Measurements from ENCODE around the gene EXOC4.

Gene EXOC4

GRCh38 chr7:133950855-133951254, 698.0 kb downstream of the EXOC4 start:
- ChIA-PET POLR2A (no interaction called here), CTCF (interaction anchor here (0.9 kb wide), 1 partner anchor 20 kb away, joined by 3 read pairs; no protein-coding TSS in a partner anchor)
- no peak for DNase-seq (ENCODE audit: extremely low spot score)
- TF ChIP-seq, protein P1, sequence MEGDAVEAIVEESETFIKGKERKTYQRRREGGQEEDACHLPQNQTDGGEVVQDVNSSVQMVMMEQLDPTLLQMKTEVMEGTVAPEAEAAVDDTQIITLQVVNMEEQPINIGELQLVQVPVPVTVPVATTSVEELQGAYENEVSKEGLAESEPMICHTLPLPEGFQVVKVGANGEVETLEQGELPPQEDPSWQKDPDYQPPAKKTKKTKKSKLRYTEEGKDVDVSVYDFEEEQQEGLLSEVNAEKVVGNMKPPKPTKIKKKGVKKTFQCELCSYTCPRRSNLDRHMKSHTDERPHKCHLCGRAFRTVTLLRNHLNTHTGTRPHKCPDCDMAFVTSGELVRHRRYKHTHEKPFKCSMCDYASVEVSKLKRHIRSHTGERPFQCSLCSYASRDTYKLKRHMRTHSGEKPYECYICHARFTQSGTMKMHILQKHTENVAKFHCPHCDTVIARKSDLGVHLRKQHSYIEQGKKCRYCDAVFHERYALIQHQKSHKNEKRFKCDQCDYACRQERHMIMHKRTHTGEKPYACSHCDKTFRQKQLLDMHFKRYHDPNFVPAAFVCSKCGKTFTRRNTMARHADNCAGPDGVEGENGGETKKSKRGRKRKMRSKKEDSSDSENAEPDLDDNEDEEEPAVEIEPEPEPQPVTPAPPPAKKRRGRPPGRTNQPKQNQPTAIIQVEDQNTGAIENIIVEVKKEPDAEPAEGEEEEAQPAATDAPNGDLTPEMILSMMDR (IDR thresholded peaks at IDR 0.05; ENCODE audit: control extremely low read depth, extremely low read depth, low read depth, missing control alignments) = no peak

- POLR2A ChIA-PET = no interaction called here
- CTCF ChIA-PET = interaction anchor here (0.7 to 2.0 kb wide), 4 partner anchors 12 to 55 kb away, joined by 3 to 6 read pairs (median 4); no protein-coding TSS in a partner anchor
- no peak for DNase-seq (ENCODE audit: extremely low spot score)
- TF ChIP-seq, protein P1 (IDR thresholded peaks at IDR 0.05; ENCODE audit: control extremely low read depth, extremely low read depth, low read depth, missing control alignments) = no peak
Measured at GRCh38 chr7:133955208-133955607, 702.3 kb downstream of the EXOC4 start.

DNA sequence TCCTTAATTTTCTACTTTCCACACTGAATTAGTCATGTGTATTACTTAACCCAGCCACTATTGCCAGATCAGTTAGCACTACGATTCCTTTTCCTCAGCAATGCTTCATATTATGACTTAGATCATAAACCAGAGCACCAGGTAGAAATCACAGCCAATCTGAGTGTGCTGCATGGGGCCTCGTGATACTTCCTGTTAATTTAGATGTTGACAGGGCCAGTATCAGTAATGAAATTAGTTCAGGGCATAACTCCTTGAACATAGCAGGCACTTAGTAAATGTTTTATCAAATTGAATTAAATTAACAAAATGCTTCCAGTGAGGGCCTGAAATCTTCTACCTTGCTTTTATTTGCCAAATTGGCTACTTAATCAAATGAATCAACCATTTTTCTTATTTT, 705.0 kb downstream of the EXOC4 start:
- CTCF ChIA-PET = no interaction called here
- no peak for DNase-seq (ENCODE audit: extremely low spot score)
- TF ChIP-seq, protein P1 (IDR thresholded peaks at IDR 0.05; ENCODE audit: control extremely low read depth, extremely low read depth, low read depth, missing control alignments) = no peak
- POLR2A ChIA-PET = no interaction called here

DNA sequence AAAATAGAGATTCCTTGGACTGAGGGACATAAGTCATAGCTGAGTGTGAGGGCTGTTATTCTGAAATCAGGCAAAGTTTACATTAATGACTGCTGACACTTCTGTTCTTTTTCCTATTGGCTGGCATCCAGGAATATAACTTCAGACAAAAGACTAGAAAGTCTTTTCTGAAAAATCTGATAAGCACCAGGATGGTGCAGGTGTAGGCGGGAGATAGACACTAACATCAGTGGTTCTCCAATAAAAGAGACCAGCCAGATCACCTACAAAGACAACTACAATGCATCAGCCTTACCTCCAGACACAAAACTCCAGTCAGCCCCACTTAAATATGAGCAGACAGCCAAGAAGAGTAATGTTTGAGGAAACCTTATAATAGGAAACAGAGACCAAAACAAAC, 705.9 kb downstream of the EXOC4 start:
- ChIA-PET CTCF (no interaction called here), POLR2A (no interaction called here)
- DNase-seq (ENCODE audit: extremely low spot score) = no peak
- TF ChIP-seq, protein P1 (IDR thresholded peaks at IDR 0.05; ENCODE audit: control extremely low read depth, extremely low read depth, low read depth, missing control alignments) = no peak

DNA sequence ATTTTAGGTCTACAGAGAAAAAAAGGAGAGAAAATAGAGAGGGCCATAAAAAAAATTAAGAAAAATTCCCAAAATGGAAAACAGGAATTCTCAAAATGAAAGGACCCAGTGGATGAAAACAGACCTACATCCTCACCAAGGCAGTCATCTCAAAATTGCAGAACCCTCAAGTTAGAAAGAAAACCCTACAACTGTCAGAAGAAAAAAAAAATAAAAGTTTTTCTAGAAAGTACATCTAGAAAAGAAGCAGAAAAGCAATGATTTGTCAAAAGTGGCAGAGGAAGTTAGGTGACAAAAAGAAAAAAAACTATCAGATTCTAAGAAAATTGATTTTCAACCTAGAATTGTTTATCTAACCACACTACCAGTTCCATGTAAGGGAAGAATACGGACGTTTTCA, 706.6 kb downstream of the EXOC4 start:
- CTCF ChIA-PET = no interaction called here
- POLR2A ChIA-PET = no interaction called here
- no peak for DNase-seq (ENCODE audit: extremely low spot score)
- TF ChIP-seq, protein P1 (IDR thresholded peaks at IDR 0.05; ENCODE audit: control extremely low read depth, extremely low read depth, low read depth, missing control alignments) = no peak

- TF ChIP-seq, protein P1 (IDR thresholded peaks at IDR 0.05; ENCODE audit: control extremely low read depth, extremely low read depth, low read depth, missing control alignments) = no peak
- ChIA-PET CTCF (interaction anchor here (1.3 kb wide), 2 partner anchors 10 to 15 kb away, joined by 3 read pairs; no protein-coding TSS in a partner anchor), POLR2A (no interaction called here)
- no peak for DNase-seq (ENCODE audit: extremely low spot score)
Measured at GRCh38 chr7:133961724-133962123, 708.8 kb downstream of the EXOC4 start.

GRCh38 chr7:133962646-133963045, 709.8 kb downstream of the EXOC4 start:
- DNase-seq (ENCODE audit: extremely low spot score) = no peak
- POLR2A ChIA-PET = no interaction called here
- CTCF ChIA-PET = interaction anchor here (1.3 kb wide), 2 partner anchors 9 to 15 kb away, joined by 3 read pairs; no protein-coding TSS in a partner anchor
- TF ChIP-seq, protein P1 (IDR thresholded peaks at IDR 0.05; ENCODE audit: control extremely low read depth, extremely low read depth, low read depth, missing control alignments) = no peak

All from GM10248 (cell line).